HG02678 (cell line): ENCODE measurements around the gene PET117.
"Not testable (repeated sequence)": the region's sequence is repeated elsewhere in the genome, so short reads cannot be mapped to it uniquely, and the experiment has no call there.

Experiments
- ATAC-seq: cut with Tn5 transposase; IDR thresholded peaks from one replicate; pipeline ENCODE4 v1.9.1; 2021; ENCODE audit warnings: mild to moderate bottlenecking, moderate library complexity; ENCODE audit not compliant: unreplicated experiment

Gene PET117, protein sequence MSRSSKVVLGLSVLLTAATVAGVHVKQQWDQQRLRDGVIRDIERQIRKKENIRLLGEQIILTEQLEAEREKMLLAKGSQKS

DNA sequence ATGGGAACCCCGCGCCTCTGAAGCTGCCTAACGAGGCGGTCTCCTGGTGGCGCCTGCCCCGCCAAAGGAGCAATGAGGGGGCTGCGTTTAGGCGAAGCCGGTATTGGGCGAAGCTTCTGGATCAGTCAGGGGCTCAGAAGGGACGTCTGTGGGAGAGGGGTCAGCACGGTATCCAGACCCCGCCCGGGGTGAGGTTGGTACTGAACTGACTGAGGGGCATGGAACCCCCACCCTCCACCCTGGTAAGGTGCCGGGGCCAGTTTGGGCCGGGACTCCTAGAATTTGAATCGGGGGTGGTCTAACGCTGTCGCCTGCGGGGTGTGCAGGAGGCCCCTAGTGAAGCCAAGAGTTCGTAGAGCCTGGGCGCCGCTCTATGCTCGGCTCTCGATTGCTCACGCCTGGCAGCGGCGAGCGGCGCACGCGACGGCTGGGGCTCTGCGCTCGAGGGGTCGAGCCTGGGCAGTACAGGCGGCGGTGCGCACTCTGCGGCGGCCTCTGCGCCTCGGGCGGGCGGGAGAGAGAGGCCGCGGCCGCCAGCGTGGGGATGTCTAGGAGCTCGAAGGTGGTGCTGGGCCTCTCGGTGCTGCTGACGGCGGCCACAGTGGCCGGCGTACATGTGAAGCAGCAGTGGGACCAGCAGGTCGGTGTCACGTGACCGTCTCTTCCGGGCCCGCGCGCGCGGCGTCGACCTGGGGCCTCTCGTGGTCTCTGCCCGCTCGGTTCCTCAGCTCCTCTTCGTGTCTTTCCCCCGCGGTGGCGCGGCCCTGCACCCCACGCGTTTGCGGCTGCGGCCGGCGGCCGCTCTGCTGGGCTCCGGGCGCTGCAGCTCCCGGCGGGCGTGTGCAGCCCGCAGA, at the start of gene PET117, which contains the start of gene KAT14:
Gene PET117 (plus strand): TSS at position 452 of the 854 bp plus-strand sequence. CDS start 93 bp downstream, at position 545.
Gene KAT14 (plus strand): TSS at position 452 of the 854 bp plus-strand sequence. CDS start 4,798 bp downstream, outside the sequence.
- ATAC-seq, result peak; percentile 89

DNA sequence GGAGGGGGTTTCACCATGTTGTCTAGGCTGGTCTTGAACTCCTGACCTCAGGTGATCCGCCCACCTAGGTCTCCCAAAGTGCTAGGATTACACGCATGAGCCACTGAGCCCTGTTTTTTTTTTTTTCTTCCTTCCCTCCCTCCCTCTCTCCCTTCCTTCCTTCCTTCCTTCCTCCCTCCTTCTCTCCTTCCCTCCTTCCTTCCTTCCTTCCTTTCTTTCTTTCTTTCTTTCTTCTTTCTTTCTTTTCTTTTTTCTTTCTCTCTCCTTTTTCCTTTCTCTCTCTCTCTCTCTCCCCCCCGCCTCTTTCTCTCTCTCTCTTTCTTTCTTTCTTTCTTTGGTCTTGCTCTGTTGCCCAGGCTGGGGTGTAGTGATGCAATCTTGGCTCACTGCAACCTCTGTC, 49.4 kb upstream of the PET117 start:
- not testable (repeated sequence) for ATAC-seq

DNA sequence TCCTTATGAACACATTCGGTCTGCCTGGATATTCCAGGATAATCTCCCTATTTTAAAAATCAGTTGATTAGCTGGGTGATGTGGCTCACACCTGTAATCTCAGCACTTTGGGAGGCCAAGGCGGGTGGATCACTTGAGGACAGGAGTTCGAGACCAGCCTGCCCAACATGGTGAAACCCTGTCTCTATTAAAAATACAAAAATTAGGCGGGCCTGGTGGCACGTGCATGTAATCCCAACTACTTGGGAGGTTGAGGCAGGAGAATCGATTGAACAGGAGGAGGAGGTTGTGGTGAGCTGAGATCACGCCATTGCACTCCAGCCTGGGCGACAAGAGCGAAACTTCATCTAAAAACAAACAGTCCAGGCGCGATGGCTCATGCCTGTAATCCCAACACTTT, 48.8 kb upstream of the PET117 start:
- not testable (repeated sequence) for ATAC-seq

DNA sequence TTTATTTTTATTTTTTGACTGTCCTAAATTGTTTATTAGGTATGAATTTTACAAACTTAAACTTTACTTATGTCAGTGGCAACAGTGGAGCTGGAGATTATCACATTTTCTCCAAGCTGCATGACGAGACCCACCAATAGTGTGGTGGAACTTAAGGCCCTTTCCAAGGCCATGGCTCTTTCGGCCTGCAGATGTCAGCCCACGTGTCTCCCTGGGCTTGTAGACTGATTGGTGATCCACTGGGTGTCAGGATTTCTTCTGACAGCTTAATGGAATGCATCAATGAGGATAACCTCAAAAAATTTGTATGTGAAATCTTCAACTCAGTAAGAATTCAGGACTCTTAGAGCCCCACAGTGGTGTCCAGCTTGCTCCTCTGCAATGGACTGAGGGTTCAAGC, 47.6 kb upstream of the PET117 start:
- no peak for ATAC-seq

DNA sequence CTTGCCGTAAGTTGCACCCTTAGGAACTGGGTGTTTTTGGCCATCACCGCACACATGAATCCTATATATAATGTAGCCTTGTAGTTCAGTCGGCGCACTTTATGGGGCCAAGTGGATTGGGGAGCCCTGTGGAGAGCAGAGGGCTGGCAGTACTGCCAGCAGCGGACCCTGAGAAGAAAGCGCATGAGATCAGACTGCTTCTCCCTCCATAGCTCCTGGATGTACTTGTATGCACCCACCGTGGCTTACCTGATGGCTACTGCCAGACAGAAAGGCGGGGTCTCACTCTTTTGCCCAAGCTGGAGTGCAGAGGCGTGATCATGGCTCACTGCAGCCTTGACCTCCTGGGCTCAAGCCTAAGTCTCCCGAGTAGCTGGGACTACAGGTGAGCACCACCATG, 47.2 kb upstream of the PET117 start:
- ATAC-seq, result no peak

DNA sequence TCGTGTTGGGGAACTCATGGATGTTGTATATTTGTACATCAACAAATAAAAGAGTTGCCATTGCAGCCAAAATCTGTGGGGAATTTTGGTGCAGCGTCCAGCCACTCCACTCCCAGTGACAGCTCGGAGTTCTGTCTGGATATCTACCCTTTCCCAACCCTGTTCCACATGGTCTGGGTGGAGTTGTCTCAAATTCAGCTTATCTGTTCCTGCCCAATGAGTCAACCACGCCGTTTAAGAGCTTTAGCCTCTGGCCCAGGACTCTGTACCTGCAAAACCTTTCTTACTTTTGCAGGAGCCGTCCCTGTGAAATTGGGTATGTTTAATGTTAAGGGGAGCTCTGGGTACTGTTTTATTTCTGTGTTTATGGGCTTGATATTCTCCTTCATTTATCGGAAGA, 46.0 kb upstream of the PET117 start:
- no peak for ATAC-seq

DNA sequence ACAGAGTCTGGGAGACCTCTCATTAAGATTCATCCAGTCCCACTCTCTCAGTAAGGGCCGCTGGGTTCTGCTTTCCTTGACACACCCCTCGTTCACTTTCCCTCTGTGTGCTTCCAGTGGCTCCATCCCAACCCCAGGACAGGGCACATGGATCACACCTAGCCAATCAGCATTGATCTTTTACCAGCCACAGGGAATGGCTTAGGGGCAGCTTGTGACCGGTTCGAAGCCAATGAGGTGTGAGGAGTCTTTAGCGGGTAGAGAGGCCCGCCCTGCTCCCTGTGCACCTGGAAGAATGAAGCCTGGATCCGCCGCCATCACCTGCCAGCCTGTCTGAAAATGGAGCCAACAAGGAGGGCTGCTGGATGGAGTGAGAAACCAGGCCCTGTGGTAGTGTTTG, 44.8 kb upstream of the PET117 start:
- no peak for ATAC-seq

DNA sequence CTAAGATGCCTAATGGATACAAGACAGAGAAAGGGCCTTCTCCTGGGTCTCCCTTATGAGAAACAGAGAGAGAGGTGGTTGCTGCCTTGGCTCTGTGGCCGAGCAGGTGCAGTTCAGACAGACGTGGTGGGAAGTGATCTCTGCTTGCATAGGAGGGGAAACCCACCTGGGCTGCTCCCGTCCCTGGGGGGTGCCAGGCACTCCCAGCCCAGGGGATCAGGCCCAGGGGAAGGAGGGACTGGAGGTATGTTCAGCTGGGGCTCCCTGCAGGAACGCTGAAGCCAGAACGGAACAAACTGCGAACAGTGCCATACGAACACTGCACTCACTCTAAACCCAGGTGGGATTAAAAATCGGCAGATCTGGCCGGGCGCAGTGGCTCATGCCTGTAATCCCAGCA, 44.3 kb upstream of the PET117 start:
- ATAC-seq, result no peak

DNA sequence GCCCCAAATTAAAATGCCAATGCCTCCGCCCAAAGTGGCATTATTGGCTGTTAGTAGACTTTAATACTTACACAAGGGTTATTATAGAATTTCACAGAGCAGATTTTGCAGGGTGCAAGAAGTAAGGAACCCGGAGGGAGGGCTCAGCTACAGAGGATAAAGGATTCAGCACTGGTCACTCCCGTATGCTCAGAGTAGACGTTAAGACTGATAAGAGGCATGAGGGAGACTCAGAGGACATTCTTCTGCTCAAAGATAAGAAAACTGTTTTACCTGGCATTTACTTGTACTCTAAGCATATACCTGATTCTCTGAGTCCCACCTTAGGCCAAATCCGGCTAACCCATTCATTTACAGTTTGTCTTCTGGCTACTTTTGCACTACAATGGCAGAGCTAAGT, 43.5 kb upstream of the PET117 start:
- no peak for ATAC-seq

DNA sequence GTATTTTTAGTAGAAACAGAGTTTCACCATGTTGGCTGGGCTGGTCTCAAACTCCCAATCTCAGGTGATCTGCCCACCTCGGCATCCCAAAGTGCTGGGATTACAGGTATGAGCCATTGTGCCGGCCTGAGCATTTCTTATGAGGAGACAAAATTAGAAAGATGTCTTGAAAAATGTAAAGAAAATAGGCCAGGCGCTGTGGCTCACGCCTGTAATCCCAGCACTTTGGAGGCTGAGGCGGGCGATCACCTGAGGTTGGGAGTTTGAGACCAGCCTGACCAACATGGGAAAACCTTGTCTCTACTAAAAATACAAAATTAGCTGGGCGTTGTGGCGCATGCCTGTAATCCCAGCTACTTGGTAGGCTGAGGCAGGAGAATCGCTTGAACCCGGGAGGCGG, 37.1 kb upstream of the PET117 start:
- ATAC-seq, result not testable (repeated sequence)

DNA sequence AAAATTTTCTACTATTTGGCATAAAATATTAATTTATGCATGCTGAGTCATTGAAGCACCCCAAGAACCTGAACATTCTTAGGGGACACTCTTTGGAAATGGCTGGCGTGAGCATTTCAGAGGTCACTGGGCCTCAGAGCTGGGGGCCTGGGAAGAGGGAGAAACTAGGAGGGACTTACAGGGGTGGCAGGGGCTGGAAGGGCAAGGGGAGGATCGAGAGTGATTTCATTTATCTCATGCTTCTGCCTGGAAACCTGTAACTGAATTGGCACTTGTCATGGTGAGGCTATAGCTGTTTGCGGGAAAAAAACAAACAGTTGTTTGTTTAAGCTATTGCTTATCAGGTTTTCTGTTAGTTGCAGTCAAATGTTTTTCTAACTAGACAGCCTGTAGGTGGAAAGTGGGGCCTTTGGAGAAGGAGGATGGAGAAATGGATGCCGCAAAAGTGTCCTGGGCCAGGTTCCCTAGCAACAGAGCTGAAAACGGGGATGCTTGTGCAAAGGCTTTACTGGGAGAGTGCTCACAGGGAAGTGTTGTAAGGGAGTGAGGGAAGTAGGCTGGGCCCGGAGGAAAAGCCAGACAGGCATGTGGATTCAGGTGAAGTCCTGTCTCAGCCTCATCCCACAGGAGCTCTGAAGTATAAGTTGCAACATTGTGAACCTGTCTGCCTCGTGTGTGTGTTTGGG, 36.4 kb upstream of the PET117 start:
- no peak for ATAC-seq

DNA sequence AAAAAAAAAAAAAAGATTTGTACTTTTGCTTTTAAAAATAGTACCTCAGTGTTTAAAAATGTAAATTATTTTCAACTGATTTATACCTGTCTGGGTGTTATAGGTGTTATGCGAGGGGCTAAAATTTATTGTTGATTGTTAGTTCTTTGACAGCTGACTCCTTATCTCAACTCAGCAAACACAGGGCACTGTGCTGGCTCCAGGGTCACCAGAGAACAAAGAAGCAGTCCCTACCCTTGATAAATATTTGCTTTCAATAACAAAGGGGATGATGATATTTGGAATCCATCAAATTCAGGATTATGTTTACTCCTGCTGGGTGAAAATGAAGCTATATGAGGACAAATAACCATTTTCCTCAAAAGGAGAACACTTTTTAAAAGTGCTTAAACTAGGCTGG, 34.2 kb upstream of the PET117 start:
- ATAC-seq, result no peak

DNA sequence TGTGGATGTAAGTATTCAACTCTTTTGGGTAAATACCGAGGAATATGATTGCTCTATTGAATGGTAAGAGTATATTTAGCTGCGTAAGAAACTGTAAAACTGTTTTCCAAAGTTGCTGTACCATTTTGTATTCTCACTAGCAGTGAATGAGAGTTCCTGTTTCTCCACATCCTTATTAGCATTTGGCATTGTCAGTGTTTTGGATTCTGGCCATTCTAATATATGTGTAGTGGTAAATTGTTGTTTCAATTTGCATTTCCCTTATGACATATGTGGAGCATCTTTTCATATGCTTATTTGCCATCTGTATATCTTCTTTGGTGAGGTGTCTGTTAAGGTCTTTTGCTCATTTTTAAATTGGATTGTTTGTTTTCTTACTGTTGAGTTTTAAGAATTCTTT, 29.3 kb upstream of the PET117 start:
- ATAC-seq, result no peak

DNA sequence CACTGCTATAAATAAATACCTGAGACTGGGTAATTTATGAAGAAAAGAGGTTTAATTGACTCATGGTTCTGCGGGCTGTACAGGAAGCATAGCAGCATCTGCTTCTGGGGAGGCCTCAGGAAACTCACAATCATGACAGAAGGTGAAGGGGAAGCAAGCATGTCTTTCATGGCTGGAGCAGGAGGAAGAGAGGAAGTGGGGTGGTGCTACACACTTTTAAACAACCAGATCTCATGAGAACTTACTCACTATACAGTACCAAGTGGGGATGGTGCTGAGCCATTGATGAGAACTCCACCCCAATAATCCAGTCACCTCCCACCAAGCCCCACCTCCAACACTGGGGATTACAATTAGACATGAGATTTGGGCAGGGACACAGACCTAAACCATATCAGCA, 9.1 kb upstream of the PET117 start:
- ATAC-seq, result not testable (repeated sequence)

DNA sequence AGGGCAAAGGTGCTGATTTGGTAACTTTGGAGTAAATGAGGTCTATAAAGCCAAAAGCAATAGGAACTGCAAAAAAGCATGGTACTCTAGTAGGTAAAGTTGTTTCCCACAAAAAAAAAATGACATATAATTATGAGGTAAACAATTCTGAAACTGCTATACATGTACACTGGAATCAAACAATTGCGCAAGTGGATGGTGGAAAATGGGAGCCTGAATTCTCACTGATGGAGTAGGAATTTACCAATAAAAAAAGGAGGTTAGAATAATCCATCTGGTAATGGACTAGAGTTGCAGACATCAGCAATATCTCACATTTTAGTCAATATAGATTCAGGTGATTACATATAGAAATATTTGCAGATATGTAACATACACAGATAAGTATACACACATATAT, 5.0 kb upstream of the PET117 start:
- no peak for ATAC-seq

DNA sequence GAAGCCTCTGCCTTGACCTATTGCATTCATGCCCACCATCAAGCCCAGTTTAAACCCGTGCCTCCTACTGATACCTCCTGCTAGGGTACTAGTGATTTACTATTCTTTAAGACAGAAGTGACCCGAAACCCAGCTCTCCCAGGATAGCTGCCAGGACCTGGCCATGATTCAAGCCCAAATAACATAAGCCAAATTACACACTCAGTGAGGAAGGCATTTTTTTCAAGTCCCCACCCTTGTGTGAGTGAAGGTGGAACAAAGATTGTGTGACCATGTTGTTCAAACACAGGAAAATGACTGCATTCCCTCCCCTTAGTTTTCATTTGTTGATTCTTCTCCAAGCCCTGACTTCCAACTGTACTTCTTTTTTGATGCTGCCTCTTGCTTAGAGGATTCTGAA, 3.7 kb upstream of the PET117 start:
- ATAC-seq, result no peak

DNA sequence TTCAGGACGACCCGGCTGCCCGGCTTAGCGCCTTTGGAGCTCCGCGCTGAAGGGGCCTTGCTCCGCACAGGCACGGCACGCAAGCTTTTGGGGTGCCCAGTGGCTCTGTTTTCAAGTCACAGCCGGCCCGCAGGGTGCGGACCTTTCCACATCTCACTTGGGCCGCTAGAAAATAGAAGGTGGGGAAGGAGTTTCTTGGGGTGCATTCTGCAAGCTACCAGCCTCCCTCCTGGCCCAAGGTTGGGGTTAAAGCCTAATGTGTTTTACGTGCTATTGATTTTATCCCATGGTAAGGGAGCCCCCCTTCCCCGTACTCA, 561 bp downstream of the PET117 start:
- peak; percentile 38 for ATAC-seq

DNA sequence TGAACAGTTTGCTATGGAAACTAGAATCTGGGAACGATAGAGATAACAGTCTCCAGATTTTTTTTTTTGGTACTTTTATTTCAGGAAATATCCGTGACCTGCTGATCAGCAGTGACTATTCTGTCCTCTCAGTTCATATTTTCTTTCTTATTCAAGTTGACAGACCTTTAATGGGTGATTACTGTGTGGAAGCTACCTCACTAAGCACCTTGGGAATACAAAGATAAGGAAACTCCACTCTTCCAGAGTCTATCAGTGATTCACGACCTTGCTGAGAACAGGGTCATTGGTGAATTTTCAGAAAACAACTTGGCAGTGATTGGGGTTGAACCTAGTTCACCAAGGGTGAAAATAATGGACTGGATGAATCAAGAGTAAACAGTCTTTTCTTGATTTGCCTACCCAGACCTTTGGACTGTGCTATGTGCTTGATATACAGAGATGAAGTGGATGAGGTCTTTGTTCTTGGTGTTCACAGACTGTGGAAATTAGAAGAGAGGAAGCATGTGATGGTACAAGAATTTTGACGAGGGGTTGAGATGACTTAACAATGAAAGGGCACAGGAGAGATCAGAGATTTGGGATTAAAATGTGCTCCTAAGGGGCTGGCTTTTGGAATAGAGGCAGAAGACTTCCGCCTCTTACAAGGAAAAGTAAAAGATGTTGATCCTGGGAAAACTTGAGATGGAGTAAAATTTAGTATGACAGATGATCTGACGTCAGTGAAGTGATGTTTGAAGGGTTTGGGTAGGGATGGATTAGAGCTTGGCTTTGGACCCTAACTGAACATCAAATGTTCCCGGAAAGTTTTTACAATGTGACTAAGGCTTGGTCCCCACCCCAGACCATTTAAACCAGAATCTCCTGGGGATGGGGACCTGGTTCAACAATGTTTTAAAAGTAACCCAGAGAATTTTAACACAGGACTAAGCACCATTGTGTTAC, 1.2 kb downstream of the PET117 start:
- ATAC-seq, result no peak

DNA sequence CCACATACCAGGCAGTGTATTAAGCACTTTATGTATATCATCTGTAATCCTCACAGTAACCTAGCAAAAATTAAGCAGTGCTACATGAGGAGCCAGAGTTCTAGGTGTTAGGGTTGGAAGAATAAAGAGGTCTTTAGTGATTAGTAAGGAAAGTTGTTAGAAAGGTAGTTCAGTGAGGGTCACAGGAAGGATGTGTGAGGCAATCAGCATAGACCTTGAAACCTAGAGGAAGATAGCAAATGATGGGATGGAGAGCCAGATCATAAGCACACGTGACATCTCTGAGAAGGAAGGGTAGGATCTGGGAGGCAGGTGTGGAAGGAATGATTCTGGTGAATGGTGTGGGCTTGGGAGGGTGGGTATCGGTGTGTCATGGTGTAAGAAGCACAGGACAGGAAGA, 2.2 kb downstream of the PET117 start:
- ATAC-seq, result no peak

DNA sequence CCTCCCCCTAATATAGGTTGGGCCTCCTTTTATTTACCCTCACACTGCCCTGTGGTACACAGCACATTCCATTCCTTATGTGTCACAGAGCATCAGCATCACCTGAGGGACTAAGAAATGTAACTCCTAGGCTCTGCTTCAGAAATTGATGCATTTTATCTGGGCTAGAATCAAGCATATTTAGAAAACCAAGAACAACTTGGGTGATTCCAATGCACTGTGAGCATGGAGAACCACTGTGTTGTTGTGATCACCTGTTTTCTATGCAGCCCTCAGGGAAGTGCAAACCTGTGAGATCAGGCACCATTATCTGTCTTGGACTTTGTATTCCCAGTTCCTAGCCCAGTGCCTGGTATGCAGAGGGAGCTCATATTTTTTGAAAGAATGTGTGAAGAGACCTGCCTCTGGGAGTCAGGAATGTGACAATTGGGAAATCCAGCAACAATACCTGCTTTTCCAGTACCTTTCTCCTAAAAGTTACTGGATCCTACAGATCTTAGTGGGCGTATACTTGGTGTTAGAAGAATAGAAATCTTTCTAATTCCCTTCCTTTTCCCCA, 7.0 kb downstream of the PET117 start:
- no peak for ATAC-seq

DNA sequence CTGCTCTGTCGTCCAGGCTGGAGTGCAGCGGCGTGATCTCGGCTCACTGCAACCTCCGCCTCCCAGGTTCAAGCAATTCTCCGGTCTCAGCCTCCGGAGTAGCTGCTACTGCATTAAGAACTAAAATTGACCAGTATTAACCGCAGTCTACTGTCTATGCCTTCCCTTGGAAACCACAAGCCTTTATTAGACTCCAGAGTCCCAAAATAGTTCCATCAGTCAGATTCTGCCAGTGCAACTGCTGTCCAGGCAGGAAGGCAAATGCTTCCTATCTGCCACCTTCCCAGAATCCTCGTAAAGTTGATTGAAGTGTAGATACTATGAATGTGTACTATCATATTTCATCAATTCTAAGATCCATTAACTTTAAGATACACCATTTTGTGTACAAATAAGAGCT, 16.7 kb downstream of the PET117 start:
- ATAC-seq, result no peak
